HG02571 (cell line): ENCODE measurements around the gene MGLL.

Experiments used
- ATAC-seq: cut with Tn5 transposase; IDR thresholded peaks from one replicate; pipeline ENCODE4 v1.9.1; 2021; ENCODE audit warnings: mild to moderate bottlenecking, moderate library complexity; ENCODE audit not compliant: unreplicated experiment

The MGLL gene

GRCh38 chr3:127835993-127836882 lies 13.9 kb upstream of the MGLL start:
- ATAC-seq = peak; percentile 84

- ATAC-seq = peak; percentile 12
Observed at GRCh38 chr3:127834771-127835170, 12.5 kb upstream of the MGLL start.

- ATAC-seq = no peak
Observed at GRCh38 chr3:127833281-127834032, 11.1 kb upstream of the MGLL start.

- ATAC-seq = no peak
Observed at GRCh38 chr3:127831723-127832172, 9.4 kb upstream of the MGLL start.

GRCh38 chr3:127829537-127829936 lies 7.2 kb upstream of the MGLL start:
- no peak for ATAC-seq

- ATAC-seq = no peak
Observed at GRCh38 chr3:127827808-127828207, 5.5 kb upstream of the MGLL start.

- ATAC-seq = no peak
Observed at GRCh38 chr3:127825756-127826155, 3.4 kb upstream of the MGLL start.

GRCh38 chr3:127824151-127824825 lies 2.0 kb upstream of the MGLL start:
- ATAC-seq = no peak

- ATAC-seq = no peak
Observed at GRCh38 chr3:127823426-127823857, 1.1 kb upstream of the MGLL start.

GRCh38 chr3:127822682-127823425 lies 539 bp upstream of the MGLL start:
- ATAC-seq = no peak

GRCh38 chr3:127821394-127821793 lies 921 bp downstream of the MGLL start:
- ATAC-seq = no peak

- no peak for ATAC-seq
Observed at GRCh38 chr3:127820826-127821313, 1.4 kb downstream of the MGLL start.

- no peak for ATAC-seq
Observed at GRCh38 chr3:127820221-127820825, 2.0 kb downstream of the MGLL start.

- no peak for ATAC-seq
Observed at GRCh38 chr3:127819656-127820055, 2.7 kb downstream of the MGLL start.

- no peak for ATAC-seq
Observed at GRCh38 chr3:127819086-127819485, 3.2 kb downstream of the MGLL start.

GRCh38 chr3:127817406-127817841 lies 4.9 kb downstream of the MGLL start:
- ATAC-seq = no peak

GRCh38 chr3:127816783-127817405 lies 5.4 kb downstream of the MGLL start:
- no peak for ATAC-seq

GRCh38 chr3:127815641-127816605 lies 6.4 kb downstream of the MGLL start:
- ATAC-seq = no peak
